GM12872 (cell line): ENCODE data around the gene SPPL3.

Experiments used
- TF ChIP-seq, protein P1 (sequence below): IDR thresholded peaks from 3 replicates; pipeline ENCODE4 v1.5.1; 2011; ENCODE audit warnings: low read depth, mild to moderate bottlenecking, low read length, moderate library complexity; ENCODE audit not compliant: insufficient read depth

The SPPL3 gene

DNA sequence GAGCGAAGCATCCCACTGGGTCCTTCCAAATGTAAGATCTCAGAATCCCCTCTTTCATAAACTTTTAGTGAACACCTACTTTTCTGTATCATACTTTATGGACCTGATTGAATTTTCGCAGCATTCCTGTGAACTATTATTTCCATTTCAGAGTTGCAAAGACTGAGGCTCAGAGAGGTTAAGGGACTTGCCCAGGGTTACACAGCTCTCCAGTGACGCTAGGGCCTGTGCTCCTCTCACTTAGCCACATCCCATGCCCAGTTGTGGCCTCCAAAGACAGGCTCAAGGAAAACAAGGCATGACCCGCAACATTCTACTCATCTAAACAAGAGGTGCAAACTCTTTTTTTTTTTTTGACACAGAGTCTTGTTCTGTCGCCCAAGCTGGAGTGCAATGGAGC lies 25.9 kb upstream of the SPPL3 start:
- TF ChIP-seq, protein P1, sequence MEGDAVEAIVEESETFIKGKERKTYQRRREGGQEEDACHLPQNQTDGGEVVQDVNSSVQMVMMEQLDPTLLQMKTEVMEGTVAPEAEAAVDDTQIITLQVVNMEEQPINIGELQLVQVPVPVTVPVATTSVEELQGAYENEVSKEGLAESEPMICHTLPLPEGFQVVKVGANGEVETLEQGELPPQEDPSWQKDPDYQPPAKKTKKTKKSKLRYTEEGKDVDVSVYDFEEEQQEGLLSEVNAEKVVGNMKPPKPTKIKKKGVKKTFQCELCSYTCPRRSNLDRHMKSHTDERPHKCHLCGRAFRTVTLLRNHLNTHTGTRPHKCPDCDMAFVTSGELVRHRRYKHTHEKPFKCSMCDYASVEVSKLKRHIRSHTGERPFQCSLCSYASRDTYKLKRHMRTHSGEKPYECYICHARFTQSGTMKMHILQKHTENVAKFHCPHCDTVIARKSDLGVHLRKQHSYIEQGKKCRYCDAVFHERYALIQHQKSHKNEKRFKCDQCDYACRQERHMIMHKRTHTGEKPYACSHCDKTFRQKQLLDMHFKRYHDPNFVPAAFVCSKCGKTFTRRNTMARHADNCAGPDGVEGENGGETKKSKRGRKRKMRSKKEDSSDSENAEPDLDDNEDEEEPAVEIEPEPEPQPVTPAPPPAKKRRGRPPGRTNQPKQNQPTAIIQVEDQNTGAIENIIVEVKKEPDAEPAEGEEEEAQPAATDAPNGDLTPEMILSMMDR, result no peak

DNA sequence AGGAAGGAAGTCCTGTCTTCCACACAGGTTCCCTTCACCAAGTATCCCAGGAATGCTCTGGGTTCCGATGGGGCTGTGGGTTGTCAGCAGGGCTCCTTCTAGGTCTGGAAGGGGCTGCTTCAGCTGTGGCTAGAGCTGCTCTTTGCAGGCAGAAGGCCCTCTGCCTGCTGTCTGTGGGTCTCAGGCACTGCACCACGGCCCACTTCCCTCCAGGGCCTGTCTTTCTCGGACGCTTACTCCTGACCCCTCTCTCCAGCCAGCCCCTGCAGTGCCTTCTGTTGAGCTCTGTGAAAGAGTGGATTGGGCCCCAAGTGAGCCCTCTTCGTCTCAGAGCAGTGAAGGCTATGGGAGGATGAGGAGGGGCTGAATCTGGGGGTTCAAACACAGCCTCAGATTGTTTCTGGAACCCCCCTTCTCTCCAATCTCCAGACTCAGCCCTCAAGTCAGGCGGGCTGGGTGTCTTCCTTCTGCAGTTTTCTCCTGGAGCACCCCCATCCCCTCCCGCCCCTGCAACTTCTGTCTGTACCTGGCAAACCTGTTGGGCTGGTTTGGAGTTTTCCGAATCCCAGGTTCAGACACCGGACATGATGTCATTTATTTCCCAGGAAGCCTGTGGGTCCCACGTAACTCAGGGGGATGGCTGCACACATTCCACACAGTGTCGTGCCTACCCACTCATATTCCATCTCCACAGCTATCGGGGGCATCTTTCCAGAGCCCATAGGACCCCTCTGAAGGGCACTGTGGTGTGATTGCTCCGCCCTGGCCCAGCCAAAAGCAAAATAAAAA lies 24.9 kb upstream of the SPPL3 start:
- TF ChIP-seq, protein P1, result no peak

- TF ChIP-seq, protein P1, result no peak
Measured at GRCh38 chr12:120925740-120926563, 21.8 kb upstream of the SPPL3 start.

- TF ChIP-seq, protein P1, result no peak
Measured at GRCh38 chr12:120922279-120922678, 18.1 kb upstream of the SPPL3 start.

DNA sequence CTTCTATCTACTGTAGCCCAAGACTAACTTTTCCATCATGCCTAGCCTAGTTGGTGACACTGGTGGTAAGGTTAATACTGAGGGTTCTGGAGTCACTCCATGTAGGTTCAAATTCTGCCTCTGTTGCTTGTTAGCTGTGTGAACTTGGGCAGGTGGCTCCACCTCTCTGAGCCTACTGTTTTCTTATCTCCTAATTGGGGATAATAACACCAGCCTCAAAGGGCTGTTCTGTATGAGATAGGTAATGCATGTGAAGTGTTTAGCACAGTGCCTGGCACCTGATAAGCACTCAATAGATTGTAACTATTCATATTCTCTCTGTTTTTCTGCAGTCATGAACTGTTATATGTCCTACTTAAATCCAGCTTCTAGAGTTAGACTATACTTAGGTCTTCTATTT lies 17.5 kb upstream of the SPPL3 start:
- TF ChIP-seq, protein P1, result no peak

DNA sequence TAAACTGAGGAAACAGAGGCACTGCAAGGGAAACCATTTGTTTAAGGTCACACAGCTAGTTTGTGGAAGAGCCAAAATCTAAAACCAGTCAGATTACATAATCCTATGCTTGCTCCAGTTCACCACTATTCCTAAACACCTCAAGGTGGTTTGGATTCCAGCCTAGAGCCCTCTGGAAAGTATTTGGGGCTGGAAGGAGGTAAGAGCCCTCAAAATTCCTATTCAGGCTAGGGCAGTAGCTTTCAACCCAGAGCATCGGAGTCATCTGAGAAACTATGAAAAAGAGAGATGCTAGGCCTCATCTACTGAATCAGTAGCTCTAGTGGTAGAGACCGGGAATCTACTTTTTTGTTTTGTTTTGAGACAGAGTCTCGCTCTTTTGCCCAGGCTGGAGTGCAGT lies 16.0 kb upstream of the SPPL3 start:
- TF ChIP-seq, protein P1, result no peak

DNA sequence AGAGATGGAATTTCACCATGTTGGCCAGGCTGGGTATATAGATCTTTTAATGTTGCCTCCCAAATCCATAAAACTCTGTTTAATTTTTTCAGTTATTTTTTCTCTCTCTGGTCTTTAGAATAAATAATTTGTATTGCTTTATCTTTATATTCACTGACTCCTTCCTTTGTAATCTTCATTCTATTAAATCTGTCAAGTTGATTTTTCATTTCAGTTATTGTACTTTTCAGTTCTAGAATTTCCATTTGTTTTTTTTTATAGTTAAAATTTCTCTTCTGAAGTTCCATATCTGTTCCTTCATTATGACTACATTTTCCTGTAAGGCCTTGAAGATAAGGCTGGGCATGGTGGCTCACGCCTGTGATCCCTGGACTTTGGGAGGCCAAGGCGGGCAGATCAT lies 13.6 kb upstream of the SPPL3 start:
- TF ChIP-seq, protein P1, result no peak
